ENCODE data around the gene JAM3. TPM values are rescaled to one million over a fixed set of nuclear protein-coding genes. Genes with fewer than 3 reads are reported as not detected.

JAM3 gene
- total and polyA plus RNA-seq, 9 of the 15 experiments (the other 6 are each of a cell fraction or from before 2014, with no cell fraction given) = 0.22 to 0.76 (median 0.40) TPM

DNA sequence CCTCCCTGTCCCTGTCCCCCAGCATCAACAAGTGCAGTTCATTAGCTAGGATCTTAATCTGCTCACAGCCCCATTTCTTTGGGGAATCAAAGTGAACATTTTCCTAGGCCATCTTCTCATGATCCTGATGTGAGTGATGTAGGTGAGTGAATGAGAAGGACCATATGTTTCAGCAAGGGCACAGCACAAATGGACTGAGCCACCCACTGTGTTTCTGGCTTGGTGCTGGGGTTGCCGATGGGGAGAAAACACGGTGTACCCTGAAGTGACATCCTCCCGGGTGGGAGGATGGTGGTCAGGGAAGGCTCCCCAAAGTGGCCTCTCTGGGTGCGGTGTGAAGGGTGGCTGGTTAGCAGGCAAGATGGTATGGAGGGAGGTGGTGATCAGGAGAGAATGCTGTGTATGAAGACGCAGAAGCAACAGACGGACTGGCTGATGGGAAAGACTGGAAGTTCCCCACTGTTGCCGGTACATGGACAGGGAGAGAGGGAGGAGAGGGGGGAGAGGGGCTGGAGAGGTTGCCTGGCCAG is 72.2 kb downstream of the JAM3 start:
- Histone ChIP-seq H3K9me1 (ENCODE audit: control insufficient read depth, insufficient read depth, low read length) (no peaks in the 10 kb centered on the region), H3K4me3 (no peak overlapping the region), H4K20me1 (replicated peaks; ENCODE audit: control insufficient read depth, insufficient read depth, low read length) (no peaks in the 10 kb centered on the region), H3K27ac (ENCODE audit: extremely low read depth, low read depth, low read length) (no peak overlapping the region), H3K36me3 (ENCODE audit: control insufficient read depth, insufficient read depth, low read length) (no peaks in the 10 kb centered on the region), H3K79me2 (ENCODE audit: control insufficient read depth, insufficient read depth, low read length) (no peaks in the 10 kb centered on the region), H3K4me2 (ENCODE audit: insufficient read depth, low read length) (no peak overlapping the region), H3K9me3 (replicated peaks; ENCODE audit: control insufficient read depth, insufficient read depth, low read depth, low read length) (no peaks in the 10 kb centered on the region), H2AFZ (ENCODE audit: low read depth, low read length) (no peak overlapping the region), H3K27me3 (ENCODE audit: control insufficient read depth in 2 of 2, insufficient read depth in 2 of 2, low read length in 2 of 2) (peaks cover 0 to 15% of the 10 kb centered on the region in 2 experiments; a peak in 3 of 5 replicates), H3K9ac (ENCODE audit: insufficient read depth in 1 of 2, low read depth in 2 of 2, low read length in 2 of 2) (no peak overlapping the region), H3K4me1 (replicated peaks in 1 of 2; ENCODE audit: control insufficient read depth in 2 of 2, insufficient read depth in 2 of 2, low read length in 2 of 2) (no peaks in the 10 kb centered on the region)
- ATAC-seq (no peak), FAIRE-seq (no peak), DNase-seq (ENCODE audit: extremely low read depth in 1 of 4, low spot score in 3 of 4) (no peak)
- WGBS (ENCODE audit: insufficient coverage, low coverage, missing lambda C conversion rate) = 0% methylated on average over 7 of the region's 7 CpGs
- in situ Hi-C loops (cut with MboI) (loop anchor here (5.0 to 10.0 kb wide), 2 partner anchors 84 to 216 kb away; no protein-coding TSS in a partner anchor), intact Hi-C loops (cut with micrococcal nuclease) (no loop called here)
- ChIA-PET CTCF (ENCODE audit: low intra/inter-chr PET ratio) (no interaction called here), POLR2A (interaction anchor here (0.6 kb wide), 1 partner anchor 19 kb away, joined by 6 read pairs; no protein-coding TSS in a partner anchor)
- BruUV-seq (replicated peaks) = no TSS peak
- TF ChIP-seq XRCC4 (IDR thresholded peaks at IDR 0.05; ENCODE audit: extremely low read depth, insufficient read depth, insufficient read length) = no peak
- TF ChIP-seq PTTG1 (tag; IDR thresholded peaks at IDR 0.05; ENCODE audit: low read depth) = no peak
- TF ChIP-seq RB1 (IDR thresholded peaks at IDR 0.05; ENCODE audit: low read depth) = no peak
- TF ChIP-seq XRCC3 (IDR thresholded peaks at IDR 0.05) = no peak
- TF ChIP-seq ZNF253 (CRISPR knock-in tag; conservative IDR thresholded peaks at IDR 0.05) = no peak
- no peak for TF ChIP-seq MYC (IDR thresholded peaks at IDR 0.05; ENCODE audit: low read depth, low read length)
- TF ChIP-seq MYC (CRISPR knock-in tag; IDR thresholded peaks at IDR 0.05; ENCODE audit: borderline replicate concordance, low read depth) = no peak
- no peak for TF ChIP-seq MYNN (IDR thresholded peaks at IDR 0.05)
- no peak for TF ChIP-seq MYNN (CRISPR knock-in tag; IDR thresholded peaks at IDR 0.05)
- TF ChIP-seq SREBF2 (CRISPR knock-in tag; IDR thresholded peaks at IDR 0.05) = no peak
- TF ChIP-seq JUNB (CRISPR knock-in tag; conservative IDR thresholded peaks at IDR 0.05) = no peak
- no peak for TF ChIP-seq CHCHD3 (CRISPR knock-in tag; IDR thresholded peaks at IDR 0.05)
- no peak for TF ChIP-seq SP1 (CRISPR knock-in tag; IDR thresholded peaks at IDR 0.05)
- TF ChIP-seq, protein P1, sequence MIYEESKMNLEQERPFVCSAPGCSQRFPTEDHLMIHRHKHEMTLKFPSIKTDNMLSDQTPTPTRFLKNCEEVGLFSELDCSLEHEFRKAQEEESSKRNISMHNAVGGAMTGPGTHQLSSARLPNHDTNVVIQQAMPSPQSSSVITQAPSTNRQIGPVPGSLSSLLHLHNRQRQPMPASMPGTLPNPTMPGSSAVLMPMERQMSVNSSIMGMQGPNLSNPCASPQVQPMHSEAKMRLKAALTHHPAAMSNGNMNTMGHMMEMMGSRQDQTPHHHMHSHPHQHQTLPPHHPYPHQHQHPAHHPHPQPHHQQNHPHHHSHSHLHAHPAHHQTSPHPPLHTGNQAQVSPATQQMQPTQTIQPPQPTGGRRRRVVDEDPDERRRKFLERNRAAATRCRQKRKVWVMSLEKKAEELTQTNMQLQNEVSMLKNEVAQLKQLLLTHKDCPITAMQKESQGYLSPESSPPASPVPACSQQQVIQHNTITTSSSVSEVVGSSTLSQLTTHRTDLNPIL (CRISPR knock-in tag; IDR thresholded peaks at IDR 0.05) = no peak
- TF ChIP-seq, protein P2, sequence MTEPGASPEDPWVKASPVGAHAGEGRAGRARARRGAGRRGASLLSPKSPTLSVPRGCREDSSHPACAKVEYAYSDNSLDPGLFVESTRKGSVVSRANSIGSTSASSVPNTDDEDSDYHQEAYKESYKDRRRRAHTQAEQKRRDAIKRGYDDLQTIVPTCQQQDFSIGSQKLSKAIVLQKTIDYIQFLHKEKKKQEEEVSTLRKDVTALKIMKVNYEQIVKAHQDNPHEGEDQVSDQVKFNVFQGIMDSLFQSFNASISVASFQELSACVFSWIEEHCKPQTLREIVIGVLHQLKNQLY (CRISPR knock-in tag; conservative IDR thresholded peaks at IDR 0.05) = no peak
- no peak for TF ChIP-seq RBM34 (IDR thresholded peaks at IDR 0.05; ENCODE audit: borderline replicate concordance, insufficient read depth, low read length)
- no peak for TF ChIP-seq NRF1 (conservative IDR thresholded peaks at IDR 0.05 in 1 of 2, IDR thresholded peaks at IDR 0.05 in 1 of 2)
- no peak for TF ChIP-seq HNRNPK (IDR thresholded peaks at IDR 0.05; ENCODE audit: low read depth, low read length, poor library complexity, severe bottlenecking)
- TF ChIP-seq ZNF316 (IDR thresholded peaks at IDR 0.05) = no peak
- TF ChIP-seq ELF2 (CRISPR knock-in tag; IDR thresholded peaks at IDR 0.05) = no peak
